GM23248 (cell line): ENCODE data around the gene DST.

ENCODE experiments used
- EZH2 ChIP-seq: fragments of 200-600 bp; sonication (generic); IDR thresholded peaks from 2 replicates; pipeline ENCODE4 v1.6.1; 2018; ENCODE audit warnings: antibody characterized with exemption, mild to moderate bottlenecking; ENCODE audit not compliant: insufficient read depth, poor library complexity, severe bottlenecking
- EZH2phosphoT487 ChIP-seq: fragments of 200-600 bp; sonication (generic); IDR thresholded peaks from 2 replicates; pipeline ENCODE4 v1.6.1; 2018; ENCODE audit warnings: antibody characterized with exemption, moderate library complexity, mild to moderate bottlenecking, low read depth; ENCODE audit not compliant: insufficient read depth

- TF ChIP-seq EZH2 (no peak), EZH2phosphoT487 (no peak)
Measured at GRCh38 chr6:56638760-56639159, 3.9 kb downstream of the DST start.
